ENCODE data around the gene GAK.

The GAK gene

DNA sequence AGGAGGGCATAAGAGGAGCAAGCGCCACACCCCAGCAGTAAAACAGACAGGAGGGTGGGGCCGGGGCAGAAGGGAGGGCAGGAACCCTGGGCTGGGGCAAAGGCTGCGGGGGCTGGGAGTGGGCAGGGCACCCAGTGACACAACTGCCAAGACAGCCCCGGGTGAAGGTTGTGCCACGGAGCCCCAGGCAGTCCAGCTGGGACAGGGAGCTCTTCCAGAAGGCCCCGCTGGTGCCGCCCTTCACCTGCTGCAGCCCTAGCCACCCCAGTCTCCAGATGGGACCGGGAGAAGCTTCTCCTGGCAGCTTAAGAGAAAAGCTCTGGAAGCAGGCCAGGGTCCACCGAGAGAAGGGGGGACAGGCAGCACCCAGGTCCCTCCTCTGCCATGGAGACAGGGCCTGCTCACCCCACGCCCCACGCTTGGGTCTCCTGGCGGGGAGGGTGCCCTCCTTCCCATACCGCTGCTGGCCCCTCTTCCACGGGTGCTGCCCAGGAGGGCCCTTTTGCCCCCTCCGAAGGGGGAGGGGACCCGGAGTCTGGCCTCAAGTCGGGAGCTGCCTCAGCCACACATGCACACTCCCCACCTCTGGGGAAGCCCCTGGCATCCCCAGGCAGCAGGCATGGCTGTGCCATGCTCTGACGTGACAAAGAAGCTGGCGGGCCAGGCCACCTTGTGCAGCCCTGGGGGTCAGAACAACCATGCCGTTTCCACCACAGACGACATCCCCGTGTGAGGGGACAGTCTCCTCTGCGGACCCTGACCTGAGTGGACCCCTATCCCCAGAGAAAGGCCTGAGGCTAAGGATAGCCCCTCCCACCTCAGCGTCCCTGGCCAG lies 39.8 kb upstream of the GAK start:
- DNase-seq (ENCODE audit: low spot score), result no peak
- TF ChIP-seq, protein P1, sequence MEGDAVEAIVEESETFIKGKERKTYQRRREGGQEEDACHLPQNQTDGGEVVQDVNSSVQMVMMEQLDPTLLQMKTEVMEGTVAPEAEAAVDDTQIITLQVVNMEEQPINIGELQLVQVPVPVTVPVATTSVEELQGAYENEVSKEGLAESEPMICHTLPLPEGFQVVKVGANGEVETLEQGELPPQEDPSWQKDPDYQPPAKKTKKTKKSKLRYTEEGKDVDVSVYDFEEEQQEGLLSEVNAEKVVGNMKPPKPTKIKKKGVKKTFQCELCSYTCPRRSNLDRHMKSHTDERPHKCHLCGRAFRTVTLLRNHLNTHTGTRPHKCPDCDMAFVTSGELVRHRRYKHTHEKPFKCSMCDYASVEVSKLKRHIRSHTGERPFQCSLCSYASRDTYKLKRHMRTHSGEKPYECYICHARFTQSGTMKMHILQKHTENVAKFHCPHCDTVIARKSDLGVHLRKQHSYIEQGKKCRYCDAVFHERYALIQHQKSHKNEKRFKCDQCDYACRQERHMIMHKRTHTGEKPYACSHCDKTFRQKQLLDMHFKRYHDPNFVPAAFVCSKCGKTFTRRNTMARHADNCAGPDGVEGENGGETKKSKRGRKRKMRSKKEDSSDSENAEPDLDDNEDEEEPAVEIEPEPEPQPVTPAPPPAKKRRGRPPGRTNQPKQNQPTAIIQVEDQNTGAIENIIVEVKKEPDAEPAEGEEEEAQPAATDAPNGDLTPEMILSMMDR (IDR thresholded peaks at IDR 0.05; ENCODE audit: extremely low read depth, insufficient read depth, missing control alignments), result no peak
- in situ Hi-C loops (cut with MboI; ENCODE audit: low pct_unique_long_range_greater_than_20kb, low sequenced_read_pairs, unreplicated experiment), result no loop called here

DNA sequence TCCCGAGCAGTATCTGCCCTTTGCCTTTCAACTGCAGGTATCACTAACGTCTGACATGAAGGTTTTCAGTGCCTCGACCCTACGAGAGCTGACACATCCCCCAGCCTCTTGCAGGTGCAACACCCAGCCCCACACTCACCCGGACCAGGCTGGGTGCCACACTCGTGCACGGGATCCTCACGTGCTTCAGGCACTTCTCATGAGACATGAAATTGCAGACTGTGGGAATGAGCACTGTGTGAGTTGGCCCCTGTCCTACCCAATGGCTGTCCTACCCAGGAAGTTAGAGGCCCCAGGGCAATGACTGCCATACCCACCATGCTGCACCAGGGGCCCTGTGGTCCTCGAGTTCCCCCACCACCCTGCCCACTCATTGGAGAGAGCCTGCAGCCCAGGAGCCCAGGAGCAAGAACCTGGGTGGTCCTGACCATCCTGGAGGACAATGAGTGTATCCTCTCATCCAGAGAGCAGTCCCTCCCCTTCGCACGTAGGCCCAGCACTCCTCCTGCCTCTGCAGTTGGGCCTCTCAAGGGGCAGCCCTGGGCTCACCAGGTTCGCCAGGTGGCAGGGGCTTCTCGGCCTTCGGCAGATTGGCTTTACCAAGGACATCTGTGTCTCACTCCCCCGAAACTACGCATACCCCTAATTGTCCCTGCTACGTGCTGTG lies 38.9 kb upstream of the GAK start:
- no peak for DNase-seq (ENCODE audit: low spot score)
- TF ChIP-seq, protein P1 (IDR thresholded peaks at IDR 0.05; ENCODE audit: extremely low read depth, insufficient read depth, missing control alignments), result no peak
- in situ Hi-C loops (cut with MboI; ENCODE audit: low pct_unique_long_range_greater_than_20kb, low sequenced_read_pairs, unreplicated experiment), result no loop called here

DNA sequence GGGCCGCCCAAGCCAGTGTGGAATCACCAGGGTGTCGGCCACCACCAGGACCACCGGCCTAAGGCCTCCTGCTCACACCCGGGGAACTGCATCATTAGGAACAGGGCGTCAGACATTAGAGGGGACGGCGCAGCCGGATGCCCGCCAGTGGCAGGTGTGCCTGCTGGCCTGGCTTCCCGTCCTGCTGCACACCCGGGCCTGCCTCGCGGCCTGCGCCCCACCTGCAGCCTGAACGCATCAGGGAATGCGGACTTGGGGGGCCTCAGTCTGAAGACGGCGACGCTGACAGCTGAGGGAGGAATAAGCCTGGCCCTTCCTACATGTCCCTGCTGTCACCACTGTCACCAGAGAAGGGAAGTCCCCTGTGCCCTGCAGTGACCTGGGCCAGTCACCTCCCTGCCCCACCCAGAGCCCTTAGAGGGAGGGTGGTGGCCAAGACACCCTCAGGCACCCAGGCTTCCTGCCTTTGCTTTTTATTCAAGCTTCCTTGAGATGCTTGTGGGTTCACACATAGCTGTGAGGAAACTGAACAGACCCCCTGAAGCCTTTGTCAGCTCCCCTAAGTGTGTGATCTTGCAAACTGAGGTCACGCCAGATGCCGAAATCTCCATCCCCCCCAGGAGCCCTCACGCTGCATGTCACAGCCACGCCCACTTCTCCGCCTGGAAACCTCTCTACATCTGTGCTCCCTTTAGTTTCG lies 38.1 kb upstream of the GAK start:
- TF ChIP-seq, protein P1 (IDR thresholded peaks at IDR 0.05; ENCODE audit: extremely low read depth, insufficient read depth, missing control alignments), result no peak
- no peak for DNase-seq (ENCODE audit: low spot score)
- in situ Hi-C loops (cut with MboI; ENCODE audit: low pct_unique_long_range_greater_than_20kb, low sequenced_read_pairs, unreplicated experiment), result no loop called here

DNA sequence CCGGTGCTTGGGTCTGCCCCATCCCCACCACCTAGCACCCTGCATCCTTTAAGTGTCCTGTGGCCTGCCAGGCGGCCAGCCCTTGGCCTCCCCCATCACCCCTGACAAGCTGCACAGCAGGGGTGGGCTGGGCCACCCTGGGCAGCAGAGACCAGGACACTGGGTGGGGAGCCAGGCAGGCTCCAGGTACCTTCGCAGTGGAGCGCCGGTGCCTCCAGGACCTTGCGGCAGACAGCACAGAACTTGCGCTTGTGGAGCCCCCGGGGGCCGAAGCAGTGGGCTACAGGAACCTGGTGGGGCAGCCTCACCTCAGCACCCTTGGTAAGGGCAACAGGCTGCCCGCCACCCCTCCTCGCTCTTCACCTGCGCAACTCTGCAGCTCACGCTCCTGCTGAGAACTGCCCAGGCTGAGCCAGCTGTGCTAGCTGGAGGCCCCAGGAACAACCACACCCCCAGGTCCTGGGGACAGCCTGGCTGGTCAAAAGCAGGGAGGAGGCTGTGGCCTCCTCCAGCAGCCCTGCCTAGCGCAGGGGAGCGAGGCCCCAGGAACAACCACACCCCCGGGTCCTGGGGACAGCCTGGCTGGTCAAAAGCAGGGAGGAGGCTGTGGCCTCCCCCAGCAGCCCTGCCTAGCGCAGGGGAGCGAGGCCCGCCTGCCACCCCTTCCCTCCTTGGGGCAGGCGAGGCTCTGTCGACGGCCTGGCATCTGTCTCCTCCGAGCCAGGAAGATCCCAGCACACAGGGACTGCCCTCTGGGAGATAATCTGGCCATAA lies 36.7 kb upstream of the GAK start:
- TF ChIP-seq, protein P1 (IDR thresholded peaks at IDR 0.05; ENCODE audit: extremely low read depth, insufficient read depth, missing control alignments), result no peak
- no peak for DNase-seq (ENCODE audit: low spot score)
- in situ Hi-C loops (cut with MboI; ENCODE audit: low pct_unique_long_range_greater_than_20kb, low sequenced_read_pairs, unreplicated experiment), result no loop called here

DNA sequence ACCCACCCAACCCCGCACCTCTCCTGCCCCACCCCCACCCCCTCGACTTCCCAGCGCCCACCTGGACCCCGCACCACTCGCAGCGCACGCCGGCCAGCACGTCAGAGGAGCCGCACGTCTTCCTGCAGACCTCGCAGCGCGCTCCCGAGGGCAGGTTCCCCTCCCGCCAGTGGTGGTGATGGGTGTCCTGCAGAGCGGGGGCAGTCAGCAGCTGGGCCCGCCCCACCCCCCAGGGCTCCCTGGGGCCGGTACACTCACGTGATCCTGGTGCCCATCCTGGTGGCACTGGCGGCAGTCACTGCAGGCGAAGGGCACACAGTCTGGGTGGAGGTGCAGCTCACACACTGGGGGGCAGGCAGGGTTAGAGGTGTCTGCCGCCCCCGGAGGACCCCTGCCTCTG lies 36.1 kb upstream of the GAK start:
- TF ChIP-seq, protein P1 (IDR thresholded peaks at IDR 0.05; ENCODE audit: extremely low read depth, insufficient read depth, missing control alignments), result no peak
- in situ Hi-C loops (cut with MboI; ENCODE audit: low pct_unique_long_range_greater_than_20kb, low sequenced_read_pairs, unreplicated experiment), result no loop called here
- no peak for DNase-seq (ENCODE audit: low spot score)

Data from GM13977 (cell line).